H9 (cell line): ENCODE measurements around the gene GNA12. TPM values are rescaled to one million over a fixed set of nuclear protein-coding genes. Genes with fewer than 3 reads are reported as not detected.

ENCODE experiments used
- DNase-seq: peaks from one replicate; pipeline ENCODE4 v3.0.0-alpha.2; 2017
- H2AFZ ChIP-seq: one replicate; pipeline ENCODE4 v1.6.1; 2013; ENCODE audit warnings: mild to moderate bottlenecking, low read length, control low read depth, moderate library complexity
- H2AK5ac ChIP-seq: 2 replicates; pipeline ENCODE4 v1.6.1; 2013; ENCODE audit warnings: low read length, control low read depth, mixed read lengths; ENCODE audit not compliant: insufficient read length
- H2BK120ac ChIP-seq: one replicate; pipeline ENCODE4 v1.6.1; 2013; ENCODE audit warnings: low read depth, mild to moderate bottlenecking, low read length, control low read depth, inconsistent platforms; ENCODE audit not compliant: poor library complexity, severe bottlenecking
- H2BK12ac ChIP-seq: 2 replicates; pipeline ENCODE4 v1.6.1; 2013; ENCODE audit warnings: low read length, control low read depth, mixed read lengths, low read depth; ENCODE audit not compliant: insufficient read length
- H2BK15ac ChIP-seq: 2 replicates; pipeline ENCODE4 v1.6.1; 2013; ENCODE audit warnings: low read depth, low read length, control low read depth
- H2BK20ac ChIP-seq: one replicate; pipeline ENCODE4 v1.6.1; 2013; ENCODE audit warnings: low read depth, mild to moderate bottlenecking, low read length, control low read depth, inconsistent platforms; ENCODE audit not compliant: poor library complexity, severe bottlenecking
- H2BK5ac ChIP-seq: 2 replicates; pipeline ENCODE4 v1.6.1; 2013; ENCODE audit warnings: low read length, control low read depth, mixed read lengths; ENCODE audit not compliant: insufficient read length
- H3K14ac ChIP-seq: 2 replicates; pipeline ENCODE4 v1.6.1; 2013; ENCODE audit warnings: low read length, control low read depth; ENCODE audit not compliant: insufficient read depth
- H3K18ac ChIP-seq: 2 replicates; pipeline ENCODE4 v1.6.1; 2013; ENCODE audit warnings: low read depth, mild to moderate bottlenecking, mixed read lengths, low read length, control low read depth; ENCODE audit not compliant: insufficient read length
- H3K23ac ChIP-seq: 2 replicates; pipeline ENCODE4 v1.6.1; 2013; ENCODE audit warnings: low read length, control low read depth, mixed read lengths, low read depth; ENCODE audit not compliant: insufficient read length
- H3K23me2 ChIP-seq: 2 replicates; pipeline ENCODE4 v1.6.1; 2013; ENCODE audit warnings: low read depth, mild to moderate bottlenecking, mixed read lengths, low read length, control low read depth; ENCODE audit not compliant: insufficient read length, poor library complexity, severe bottlenecking
- H3K27ac ChIP-seq: 2 replicates; pipeline ENCODE4 v1.5.1; 2013; ENCODE audit warnings: low read length, control low read depth, mixed read lengths, low read depth; ENCODE audit not compliant: insufficient read length
- H3K27me3 ChIP-seq: 2 replicates; pipeline ENCODE4 v1.6.1; 2013; ENCODE audit warnings: low read length, control low read depth, inconsistent platforms; ENCODE audit not compliant: insufficient read depth
- H3K4ac ChIP-seq: 2 replicates; pipeline ENCODE4 v1.6.1; 2013; ENCODE audit warnings: low read depth, mild to moderate bottlenecking, control low read depth, inconsistent platforms, low read length, moderate library complexity
- H3K4me1 ChIP-seq: 2 replicates; pipeline ENCODE4 v1.6.1; 2013; ENCODE audit warnings: low read length, control low read depth, inconsistent platforms; ENCODE audit not compliant: insufficient read depth
- H3K4me2 ChIP-seq: 2 replicates; pipeline ENCODE4 v1.6.1; 2013; ENCODE audit warnings: low read length, control low read depth, mixed read lengths; ENCODE audit not compliant: insufficient read length, insufficient read depth
- H3K56ac ChIP-seq: 2 replicates; pipeline ENCODE4 v1.6.1; 2013; ENCODE audit warnings: low read depth, mild to moderate bottlenecking, mixed read lengths, low read length, control low read depth; ENCODE audit not compliant: insufficient read length
- H3K79me1 ChIP-seq: 2 replicates; pipeline ENCODE4 v1.6.1; 2013; ENCODE audit warnings: low read depth, mild to moderate bottlenecking, moderate library complexity, low read length, control low read depth, inconsistent platforms; ENCODE audit not compliant: insufficient read depth, poor library complexity, severe bottlenecking
- H3K79me2 ChIP-seq: 2 replicates; pipeline ENCODE4 v1.6.1; 2013; ENCODE audit warnings: low read length, control low read depth, inconsistent platforms; ENCODE audit not compliant: insufficient read depth
- H3K9ac ChIP-seq: 2 replicates; pipeline ENCODE4 v1.6.1; 2013; ENCODE audit warnings: low read length, control low read depth, mixed read lengths; ENCODE audit not compliant: insufficient read length; ENCODE audit errors: extremely low read depth
- H3K9me3 ChIP-seq: one replicate; pipeline ENCODE4 v1.6.1; 2013; ENCODE audit warnings: low read depth, low read length, inconsistent platforms; ENCODE audit not compliant: control insufficient read depth
- H3T11ph ChIP-seq: one replicate; pipeline ENCODE4 v1.6.1; 2013; ENCODE audit warnings: mild to moderate bottlenecking, low read length, control low read depth, inconsistent platforms
- H4K20me1 ChIP-seq: one replicate; pipeline ENCODE4 v1.6.1; 2013; ENCODE audit not compliant: control insufficient read depth, insufficient read length, insufficient read depth
- H4K5ac ChIP-seq: 2 replicates; pipeline ENCODE4 v1.6.1; 2013; ENCODE audit warnings: low read depth, mild to moderate bottlenecking, mixed read lengths, low read length, control low read depth; ENCODE audit not compliant: insufficient read length
- H4K8ac ChIP-seq: replicated peaks from 2 replicates; pipeline ENCODE4 v1.6.1; 2013; ENCODE audit warnings: low read length, control low read depth, mixed read lengths, low read depth; ENCODE audit not compliant: insufficient read length
- H4K91ac ChIP-seq: 2 replicates; pipeline ENCODE4 v1.6.1; 2013; ENCODE audit warnings: low read depth, mild to moderate bottlenecking, moderate library complexity, mixed read lengths, low read length, control low read depth; ENCODE audit not compliant: insufficient read length
- H3K27ac Mint-ChIP-seq, 3 experiments: 2 replicates in 2 of 3; 3 replicates in 1 of 3; pipeline ENCODE4 v1.8.0; 2020 to 2021; ENCODE audit warnings: mixed read lengths in 3 of 3, mild to moderate bottlenecking in 1 of 3, moderate library complexity in 1 of 3
- H3K27me3 Mint-ChIP-seq: 2 replicates; pipeline ENCODE4 v1.8.0; 2021; ENCODE audit warnings: low read depth, mild to moderate bottlenecking, moderate library complexity, mixed read lengths
- H3K36me3 Mint-ChIP-seq, 3 experiments: 2 replicates in 2 of 3; 3 replicates in 1 of 3; pipeline ENCODE4 v1.8.0; 2020 to 2021; ENCODE audit warnings: low read depth in 3 of 3, mixed read lengths in 3 of 3; ENCODE audit not compliant: insufficient read depth in 1 of 3
- H3K4me1 Mint-ChIP-seq, 2 experiments: 2 replicates each; pipeline ENCODE4 v1.8.0; 2020; ENCODE audit warnings: mixed read lengths in 2 of 2
- H3K4me3 Mint-ChIP-seq, 2 experiments: 2 replicates in 1 of 2; 3 replicates in 1 of 2; pipeline ENCODE4 v1.8.0; 2020 to 2021; ENCODE audit warnings: mild to moderate bottlenecking in 2 of 2, mixed read lengths in 2 of 2, moderate library complexity in 1 of 2
- H3K9me3 Mint-ChIP-seq, 2 experiments: 2 replicates in 1 of 2; 3 replicates in 1 of 2; pipeline ENCODE4 v1.8.0; 2020; ENCODE audit warnings: mild to moderate bottlenecking in 2 of 2, mixed read lengths in 2 of 2, moderate library complexity in 1 of 2
- WGBS: extraction: QIAGEN DNeasy Blood & Tissue Kit; methylation state at CpG from one replicate; pipeline ENCODE4 v1.1.7; 2013; ENCODE audit warnings: missing lambda C conversion rate, low lambda C conversion rate, mixed read lengths; ENCODE audit not compliant: insufficient read length; ENCODE audit errors: extremely low coverage; 5-methylcytosine and 5-hydroxymethylcytosine counted together
- total RNA-seq: library from RNA; stranded (reverse); gene quantifications from 2 replicates; pipeline ENCODE4 v1.2.1, GENCODE V29; 2021
- TF ChIP-seq, protein P1 (sequence below): fragments of 200-600 bp; sonication (generic); conservative IDR thresholded peaks from 3 replicates; pipeline ENCODE4 v1.8.0; 2021; ENCODE audit warnings: antibody characterized with exemption, mild to moderate bottlenecking

The GNA12 gene
- total RNA-seq, 1 experiment from 2014 or later, result 60.2 TPM

DNA sequence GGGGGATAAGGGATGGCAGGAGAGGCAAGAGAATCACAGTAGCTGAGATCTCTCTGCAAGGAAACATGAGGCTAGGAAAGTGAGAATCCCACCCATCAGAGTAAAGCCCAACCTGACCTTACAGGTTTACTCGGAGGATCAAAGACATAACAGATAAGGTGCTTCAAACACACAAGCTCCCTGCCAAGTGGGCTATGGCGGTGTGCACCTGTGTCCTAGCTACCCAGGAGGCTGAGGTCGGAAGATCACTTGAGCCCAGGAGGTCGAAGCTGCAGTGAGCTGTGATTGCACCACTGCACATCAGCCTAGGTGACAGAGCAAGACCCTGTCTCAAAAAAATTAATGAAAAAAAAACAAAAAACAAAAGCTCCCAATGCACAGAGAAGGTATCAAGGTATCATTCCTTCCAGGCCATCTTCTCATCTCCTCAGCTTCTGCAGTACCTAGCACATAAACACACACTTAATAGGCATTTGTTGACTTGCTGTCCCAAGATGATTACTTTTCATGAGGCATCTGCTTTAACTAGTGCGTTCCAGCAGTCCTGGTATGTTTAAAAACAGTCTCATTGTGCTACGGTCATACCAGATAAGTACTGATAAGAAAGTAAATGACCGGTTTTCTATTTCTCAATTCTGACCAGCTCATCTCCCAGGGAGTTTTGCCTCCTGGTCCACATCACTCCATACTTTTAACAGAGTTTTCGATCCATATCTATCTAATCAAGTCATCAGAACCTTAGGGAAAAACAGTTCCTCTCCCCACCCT is 13.3 kb downstream of the GNA12 start:
- no peak overlapping the region for H3K56ac ChIP-seq
- H2BK120ac ChIP-seq, result no peak overlapping the region
- H2AFZ ChIP-seq, result no peak overlapping the region
- H3K4me2 ChIP-seq, result no peak overlapping the region
- no peak overlapping the region for H3K9ac ChIP-seq
- no peak overlapping the region for H3K27ac ChIP-seq
- H3K4ac ChIP-seq, result no peak overlapping the region
- H3K14ac ChIP-seq, result no peak overlapping the region
- peaks cover 23 to 27% (median 24%) of the 10 kb centered on the region in 3 experiments for H3K36me3 Mint-ChIP-seq
- H3K27me3 ChIP-seq, result no peaks in the 10 kb centered on the region
- no peaks in the 10 kb centered on the region for H3K9me3 ChIP-seq
- H2BK20ac ChIP-seq, result no peak overlapping the region
- no peak overlapping the region for H2AK5ac ChIP-seq
- no peak overlapping the region for H3K4me3 Mint-ChIP-seq
- peak overlapping the region in 2 of 3 experiments; percentile 58 to 59; a peak in 3 of 7 replicates for H3K27ac Mint-ChIP-seq
- no peak overlapping the region for H2BK5ac ChIP-seq
- peaks cover 6% of the 10 kb centered on the region for H3K79me1 ChIP-seq
- H2BK12ac ChIP-seq, result no peak overlapping the region
- no peak overlapping the region for H4K8ac ChIP-seq
- H4K5ac ChIP-seq, result no peak overlapping the region
- DNase-seq, result no peak
- no peak overlapping the region for H3K23ac ChIP-seq
- H3K9me3 Mint-ChIP-seq, result no peaks in the 10 kb centered on the region; a peak in 1 of 5 replicates
- no peak overlapping the region for H3K18ac ChIP-seq
- peaks cover 55% of the 10 kb centered on the region; the same call in 1 of the 2 replicates for H3K79me2 ChIP-seq
- no peaks in the 10 kb centered on the region for H3K23me2 ChIP-seq
- no peak overlapping the region for H2BK15ac ChIP-seq
- TF ChIP-seq, protein P1, sequence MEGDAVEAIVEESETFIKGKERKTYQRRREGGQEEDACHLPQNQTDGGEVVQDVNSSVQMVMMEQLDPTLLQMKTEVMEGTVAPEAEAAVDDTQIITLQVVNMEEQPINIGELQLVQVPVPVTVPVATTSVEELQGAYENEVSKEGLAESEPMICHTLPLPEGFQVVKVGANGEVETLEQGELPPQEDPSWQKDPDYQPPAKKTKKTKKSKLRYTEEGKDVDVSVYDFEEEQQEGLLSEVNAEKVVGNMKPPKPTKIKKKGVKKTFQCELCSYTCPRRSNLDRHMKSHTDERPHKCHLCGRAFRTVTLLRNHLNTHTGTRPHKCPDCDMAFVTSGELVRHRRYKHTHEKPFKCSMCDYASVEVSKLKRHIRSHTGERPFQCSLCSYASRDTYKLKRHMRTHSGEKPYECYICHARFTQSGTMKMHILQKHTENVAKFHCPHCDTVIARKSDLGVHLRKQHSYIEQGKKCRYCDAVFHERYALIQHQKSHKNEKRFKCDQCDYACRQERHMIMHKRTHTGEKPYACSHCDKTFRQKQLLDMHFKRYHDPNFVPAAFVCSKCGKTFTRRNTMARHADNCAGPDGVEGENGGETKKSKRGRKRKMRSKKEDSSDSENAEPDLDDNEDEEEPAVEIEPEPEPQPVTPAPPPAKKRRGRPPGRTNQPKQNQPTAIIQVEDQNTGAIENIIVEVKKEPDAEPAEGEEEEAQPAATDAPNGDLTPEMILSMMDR, result no peak
- no CpG with 5 or more reads among the region's 8 CpGs for WGBS
- H3K4me1 ChIP-seq, result peaks cover 19% of the 10 kb centered on the region
- peaks cover 36 to 66% of the 10 kb centered on the region in 2 experiments for H3K4me1 Mint-ChIP-seq
- H3K27me3 Mint-ChIP-seq, result no peaks in the 10 kb centered on the region
- no peak overlapping the region for H3T11ph ChIP-seq
- no peak overlapping the region for H4K91ac ChIP-seq
- H4K20me1 ChIP-seq, result no peaks in the 10 kb centered on the region
